ENCODE data around the gene ADAMTS12.
"Not testable (repeated sequence)": the region's sequence is repeated elsewhere in the genome, so short reads cannot be mapped to it uniquely, and the experiment has no call there.

ADAMTS12 gene

DNA sequence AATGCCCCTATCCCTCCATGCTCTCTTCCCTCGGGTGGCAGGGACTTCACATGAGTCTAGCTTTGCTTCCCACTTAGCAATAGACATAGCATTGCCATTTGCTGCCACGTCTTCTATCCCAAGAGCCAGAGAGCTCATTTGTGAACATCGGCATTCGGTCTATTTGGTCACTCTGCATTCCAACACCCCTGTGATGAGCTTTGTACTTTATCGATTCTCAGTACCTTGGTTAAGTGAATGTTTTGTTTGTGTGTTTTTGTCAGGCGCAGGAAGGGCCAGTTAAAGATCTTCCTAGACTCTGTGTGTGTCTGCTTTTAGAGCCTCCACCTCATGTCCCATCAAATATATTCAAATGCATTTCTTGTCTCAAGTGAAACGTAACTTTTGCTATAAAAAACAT is 309.4 kb downstream of the ADAMTS12 start:
- no peak for DNase-seq (ENCODE audit: low spot score)

DNA sequence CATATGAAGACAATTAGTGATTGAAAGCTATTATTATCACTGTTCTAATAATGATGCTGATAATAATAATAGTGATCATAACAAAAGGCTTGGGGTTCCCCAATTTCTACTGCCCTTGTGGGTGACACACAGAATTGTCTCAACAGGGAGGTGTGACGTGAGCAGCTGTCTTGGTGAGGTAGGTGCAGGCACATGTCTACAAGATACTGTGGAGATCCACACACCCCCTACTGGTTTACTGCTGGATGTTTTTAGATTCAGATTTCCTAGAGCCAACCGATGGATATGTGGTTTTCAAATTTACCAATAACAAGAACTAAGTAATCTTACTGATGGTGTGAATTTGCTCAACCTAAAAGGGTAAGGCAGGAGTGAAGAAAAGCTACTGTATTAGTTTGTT is 312.0 kb downstream of the ADAMTS12 start:
- no peak for DNase-seq (ENCODE audit: low spot score)

DNA sequence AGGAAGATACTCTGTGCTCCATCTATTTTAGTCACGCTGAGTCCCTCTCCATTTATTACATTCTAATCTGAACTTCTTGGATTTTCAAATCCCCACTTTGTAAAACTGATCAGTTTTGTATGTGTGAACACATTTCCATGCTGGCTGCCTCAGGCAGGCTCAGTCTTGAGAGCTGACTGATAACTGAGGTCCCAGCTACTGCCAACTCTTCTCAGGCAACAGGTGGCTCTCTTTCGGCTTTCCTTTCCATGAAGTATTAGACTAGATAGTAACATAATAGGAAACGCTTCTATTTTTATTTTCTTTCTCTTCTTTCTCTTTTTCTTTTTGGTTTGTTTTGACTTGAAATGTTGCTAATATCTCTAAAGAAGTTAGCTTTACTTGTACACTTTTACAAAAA is 312.6 kb downstream of the ADAMTS12 start:
- no peak for DNase-seq (ENCODE audit: low spot score)

DNA sequence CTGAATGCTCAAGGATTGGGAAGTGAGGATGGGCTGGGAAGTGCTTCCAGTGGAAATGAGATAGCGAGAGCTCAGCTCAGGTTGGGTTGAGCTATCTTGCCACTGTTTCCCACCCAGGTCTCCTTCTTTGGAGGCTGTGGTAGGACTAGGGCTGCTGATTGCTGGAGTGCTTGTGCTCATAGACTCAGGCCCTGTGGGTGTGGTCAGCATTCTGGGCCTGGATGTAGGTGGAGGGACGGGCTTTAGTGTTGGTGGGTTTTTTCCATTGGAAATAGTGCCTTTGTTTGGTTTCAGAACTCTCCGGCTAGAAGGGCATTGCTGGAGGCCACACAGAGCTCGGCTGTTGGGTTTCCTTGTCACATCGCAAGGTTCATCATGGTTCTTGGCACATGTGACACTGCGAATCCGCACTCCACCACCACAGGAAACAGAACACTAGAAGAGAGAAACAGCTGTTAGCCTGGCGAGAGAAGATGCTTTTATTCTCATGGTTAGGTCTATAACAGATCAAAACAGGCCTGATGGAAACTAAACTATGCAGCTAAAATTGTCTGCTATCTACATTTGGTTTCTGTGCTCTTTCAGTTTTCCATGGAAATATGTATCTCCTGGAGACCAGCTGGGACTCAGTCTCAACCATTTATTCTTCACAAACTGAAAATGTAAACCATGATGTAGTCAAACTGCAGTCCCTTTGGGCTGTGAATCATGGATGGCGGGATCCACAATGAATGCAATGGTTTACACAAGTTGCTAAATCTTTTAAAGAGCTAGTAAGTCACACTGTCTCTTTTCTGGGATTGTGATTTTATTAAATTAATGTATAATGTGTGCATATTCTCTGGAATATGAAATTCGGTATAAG is 314.8 kb downstream of the ADAMTS12 start:
- DNase-seq (ENCODE audit: low spot score), result no peak

DNA sequence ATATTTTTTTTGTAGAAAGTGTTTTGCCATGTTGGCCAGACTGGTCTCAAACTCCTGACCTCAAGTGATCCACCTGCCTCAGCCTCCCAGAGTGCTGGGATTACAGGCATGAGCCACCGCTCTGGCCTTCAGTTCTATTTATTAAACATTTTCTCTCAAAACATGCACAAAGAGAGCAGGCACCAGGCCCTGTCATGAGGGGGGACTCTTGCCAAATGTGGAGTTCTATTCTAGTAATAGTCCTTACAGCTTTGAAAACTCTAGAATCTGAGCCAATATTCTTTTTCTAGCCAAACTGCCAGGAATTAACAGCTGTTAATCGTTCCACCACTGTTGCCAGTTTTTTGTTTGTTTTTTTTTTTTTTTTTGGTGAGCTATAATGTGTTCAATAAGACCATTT is 326.5 kb downstream of the ADAMTS12 start:
- DNase-seq (ENCODE audit: low spot score), result no peak

DNA sequence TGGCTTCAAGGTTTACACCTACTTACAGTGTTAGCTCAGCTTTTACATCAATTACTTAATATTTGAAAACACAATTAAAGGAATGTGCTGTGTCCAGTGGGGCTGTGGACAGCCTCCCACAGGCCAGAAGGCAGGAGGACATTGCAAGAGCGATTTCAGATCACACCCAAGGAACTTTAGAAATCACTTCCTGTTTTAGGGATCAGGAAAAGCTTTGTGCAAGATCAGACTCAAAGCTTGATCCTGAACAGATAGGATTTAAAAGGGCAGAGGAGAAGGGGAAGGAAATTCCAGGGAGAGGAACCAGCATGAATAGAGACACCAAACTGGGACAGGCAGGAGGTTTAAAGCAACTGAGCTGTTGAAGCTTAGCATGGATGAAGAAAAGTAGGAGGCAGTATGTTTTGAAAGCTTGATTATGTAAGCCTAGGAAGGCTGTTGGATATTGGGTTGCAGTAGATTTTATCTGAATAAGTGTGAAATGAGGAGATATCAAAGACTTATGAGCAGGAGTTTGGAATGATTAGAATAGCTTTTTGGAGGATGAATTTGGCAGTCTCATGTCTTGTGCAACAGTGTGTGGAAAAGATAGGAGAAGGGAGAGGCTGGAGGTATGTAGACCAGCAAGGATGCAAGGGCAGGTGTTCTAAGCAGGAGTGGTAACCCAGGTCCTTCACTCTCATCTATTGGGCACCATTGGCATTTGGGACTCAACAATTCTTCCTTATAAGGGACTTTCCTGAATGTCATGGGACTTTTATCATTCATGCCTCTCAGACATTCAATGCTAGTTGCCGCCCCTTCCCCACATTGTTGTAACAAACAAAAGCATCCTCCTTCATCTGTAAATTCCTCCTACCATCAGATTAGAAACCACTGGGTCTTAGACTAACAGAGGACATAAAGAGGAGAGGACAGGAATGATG is 327.5 kb downstream of the ADAMTS12 start:
- no peak for DNase-seq (ENCODE audit: low spot score)

DNA sequence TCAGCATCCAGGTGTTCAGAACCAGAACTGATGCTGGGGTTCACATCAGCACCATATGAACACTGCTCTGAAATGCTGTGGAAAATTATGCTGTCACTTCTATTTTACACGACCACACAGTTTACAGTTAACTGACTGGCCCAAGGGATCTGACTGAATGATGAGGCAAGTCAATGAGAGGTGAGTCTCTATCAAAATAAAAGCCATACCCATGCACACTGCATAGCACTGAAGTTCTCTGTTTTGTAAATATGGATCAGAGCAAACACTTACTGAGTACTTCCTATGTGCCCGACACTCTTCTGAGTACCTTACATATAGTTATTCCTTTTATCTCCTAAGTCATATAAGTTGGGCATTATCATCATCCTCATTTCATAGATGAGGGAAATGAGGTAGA is 328.3 kb downstream of the ADAMTS12 start:
- DNase-seq (ENCODE audit: low spot score), result no peak

DNA sequence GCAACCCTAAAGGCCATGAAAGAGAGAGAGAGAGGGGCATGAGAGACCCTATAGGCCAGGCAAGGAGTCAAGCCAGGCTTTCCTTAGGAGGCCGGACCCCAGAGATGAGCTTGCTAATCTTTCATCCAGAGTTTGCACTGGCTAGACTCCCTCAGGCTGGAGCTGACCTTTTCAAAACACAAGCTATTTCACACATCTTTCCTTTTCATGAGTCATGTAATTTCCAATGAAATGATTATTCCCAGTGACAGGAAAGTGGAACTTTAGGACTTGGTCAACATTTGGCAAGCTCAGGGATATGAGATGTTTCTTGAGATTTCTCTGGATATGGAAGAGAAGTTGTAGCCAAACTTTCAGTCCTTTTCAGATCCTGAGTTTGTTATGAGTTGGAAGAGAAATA is 333.3 kb downstream of the ADAMTS12 start:
- DNase-seq (ENCODE audit: low spot score), result no peak

DNA sequence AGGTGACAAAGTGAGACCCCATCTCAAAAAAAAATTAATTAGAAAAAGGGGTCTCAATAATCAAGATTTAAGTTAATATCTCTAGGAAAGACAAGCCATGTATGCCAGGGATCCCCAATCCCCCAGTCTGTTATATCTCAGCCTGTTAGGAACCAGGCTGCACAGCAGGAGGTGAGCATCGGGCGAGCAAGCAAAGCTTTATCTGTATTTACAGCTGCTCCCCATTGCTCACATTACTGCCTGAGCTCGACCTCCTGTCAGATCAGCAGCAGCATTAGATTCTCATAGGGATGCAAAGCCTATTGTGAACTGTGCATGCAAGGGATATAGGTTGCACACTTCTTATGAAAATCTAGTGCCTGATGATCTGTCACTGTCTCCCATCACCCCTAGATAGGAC is 334.2 kb downstream of the ADAMTS12 start:
- DNase-seq (ENCODE audit: low spot score), result no peak

DNA sequence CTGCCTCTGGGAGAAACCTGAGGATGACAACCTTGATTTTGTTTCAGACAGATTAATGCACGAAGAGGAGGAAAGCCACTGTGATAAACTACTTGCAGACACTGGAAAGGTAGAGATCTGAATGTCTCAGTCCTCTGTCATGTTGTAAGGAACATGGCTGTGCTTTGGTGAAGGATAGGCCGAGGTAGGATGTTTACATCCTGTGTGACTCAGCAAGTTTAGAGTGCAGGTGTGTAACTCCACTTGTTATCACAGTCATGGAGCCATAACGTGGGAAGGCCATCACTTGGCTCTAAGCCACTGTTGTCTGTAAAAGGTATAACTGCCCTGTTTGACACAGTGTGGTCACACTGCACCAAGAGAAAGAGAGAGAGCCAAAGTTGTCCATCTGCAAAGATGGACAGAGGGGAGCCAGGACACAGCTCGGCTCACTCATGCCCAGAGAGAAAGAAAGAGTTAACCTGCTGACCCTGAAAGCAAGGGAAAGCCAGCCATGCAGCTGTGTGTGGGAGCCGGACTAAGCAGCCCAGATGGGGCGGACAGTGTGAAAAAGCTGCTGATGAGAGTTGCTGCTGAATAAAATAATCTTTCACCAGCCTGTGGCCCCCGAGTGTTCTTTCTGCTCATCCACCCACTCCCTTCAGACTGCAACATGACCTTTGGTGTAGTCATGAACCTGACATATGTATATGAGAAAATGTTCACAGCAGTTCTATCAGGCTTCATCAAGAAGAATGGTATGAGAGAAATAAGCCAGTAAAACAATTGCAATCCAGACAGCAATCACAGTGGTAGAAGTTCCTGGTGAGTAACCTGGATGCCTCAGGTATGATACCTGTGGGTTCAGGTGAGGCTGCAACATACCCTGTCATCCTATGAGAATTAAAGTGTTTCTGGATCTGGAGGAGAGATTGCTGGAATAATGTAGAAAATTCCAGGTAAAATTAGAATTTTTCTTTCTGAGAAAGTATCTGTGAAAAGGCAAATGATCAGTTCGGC is 335.2 kb downstream of the ADAMTS12 start:
- DNase-seq (ENCODE audit: low spot score), result no peak

DNA sequence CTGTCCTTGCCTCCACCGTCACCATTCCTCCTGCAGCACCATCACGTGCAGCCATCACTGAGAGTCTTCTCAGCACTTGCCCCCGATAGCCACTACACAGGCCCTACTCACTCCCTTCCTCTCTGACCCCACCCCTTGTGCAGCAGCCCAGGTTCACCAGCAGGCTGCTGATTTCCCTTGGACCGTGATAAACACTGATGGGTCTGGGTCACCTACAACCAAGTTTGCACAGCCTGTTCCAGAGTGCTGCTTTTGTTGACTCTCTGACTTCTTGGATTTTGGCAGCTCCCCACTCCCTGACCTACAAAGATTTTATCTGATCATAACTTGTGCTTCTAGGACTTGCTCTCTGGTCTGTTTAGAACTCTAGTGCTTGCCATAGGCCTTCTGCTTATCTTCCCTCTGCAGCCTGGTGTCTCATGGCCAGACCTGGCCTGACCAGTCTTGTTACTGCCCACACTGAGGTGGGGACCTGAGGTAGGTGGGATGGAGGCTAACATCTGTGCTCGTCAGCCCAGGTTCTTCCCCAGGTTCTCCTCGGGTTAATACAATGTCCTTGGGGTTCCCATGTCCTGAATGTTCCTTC is 341.7 kb downstream of the ADAMTS12 start:
- DNase-seq (ENCODE audit: low spot score), result no peak

DNA sequence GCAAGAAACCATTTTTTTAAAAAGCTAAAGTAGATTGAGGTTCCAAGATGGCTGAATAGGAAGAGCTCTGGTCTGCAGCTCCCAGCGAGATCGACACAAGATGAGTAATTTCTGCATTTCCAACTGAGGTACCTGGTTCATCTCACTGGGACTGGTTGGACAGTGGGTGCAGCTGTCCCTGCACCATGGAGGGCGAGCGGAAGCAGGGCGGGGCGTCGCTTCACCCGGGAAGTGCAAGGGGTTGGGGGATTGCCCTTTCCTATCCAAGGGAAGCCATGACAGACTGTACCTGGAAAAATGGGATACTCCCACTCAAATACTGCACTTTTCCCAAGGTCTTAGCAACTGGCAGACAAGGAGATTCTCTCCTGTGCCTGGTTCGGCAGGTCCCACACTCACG is 352.0 kb downstream of the ADAMTS12 start:
- not testable (repeated sequence) for DNase-seq (ENCODE audit: low spot score)

DNA sequence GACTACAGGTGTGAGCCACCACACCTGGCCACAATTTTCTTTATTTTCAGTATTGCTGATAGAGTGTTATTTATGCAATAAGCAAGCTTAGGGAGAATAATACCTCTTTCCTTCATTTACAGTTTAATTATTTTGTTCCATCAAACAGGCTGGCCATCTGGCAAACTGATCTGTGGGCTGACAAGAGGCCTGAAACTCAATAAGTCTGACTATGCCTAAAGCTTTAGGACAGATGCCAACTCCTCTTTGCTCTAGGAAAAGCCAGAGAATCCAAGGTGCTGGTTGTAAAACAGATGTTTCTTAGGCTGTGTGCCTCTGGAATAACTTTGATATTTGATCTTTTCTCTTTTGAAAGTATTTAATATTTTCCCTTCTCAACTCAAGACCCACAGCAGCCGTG is 352.6 kb downstream of the ADAMTS12 start:
- no peak for DNase-seq (ENCODE audit: low spot score)

DNA sequence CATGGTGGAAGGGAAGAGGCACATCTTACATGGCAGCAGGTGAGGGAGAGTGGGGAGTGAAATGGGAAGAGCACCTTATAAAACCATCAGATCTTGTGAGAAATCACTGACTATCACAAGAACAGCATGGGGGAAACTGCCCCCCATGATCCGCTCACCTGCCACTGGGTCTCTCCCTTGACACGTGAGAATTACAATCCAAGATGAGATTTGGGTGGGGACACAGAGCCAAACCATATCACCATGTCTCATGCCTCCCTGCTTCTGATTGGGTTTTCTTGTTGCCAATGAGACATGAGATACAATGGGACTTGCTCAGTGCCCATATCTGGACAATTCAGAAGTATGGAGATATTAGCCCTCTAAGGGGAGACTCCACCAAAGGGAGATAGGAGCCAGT is 353.6 kb downstream of the ADAMTS12 start:
- DNase-seq (ENCODE audit: low spot score), result no peak

DNA sequence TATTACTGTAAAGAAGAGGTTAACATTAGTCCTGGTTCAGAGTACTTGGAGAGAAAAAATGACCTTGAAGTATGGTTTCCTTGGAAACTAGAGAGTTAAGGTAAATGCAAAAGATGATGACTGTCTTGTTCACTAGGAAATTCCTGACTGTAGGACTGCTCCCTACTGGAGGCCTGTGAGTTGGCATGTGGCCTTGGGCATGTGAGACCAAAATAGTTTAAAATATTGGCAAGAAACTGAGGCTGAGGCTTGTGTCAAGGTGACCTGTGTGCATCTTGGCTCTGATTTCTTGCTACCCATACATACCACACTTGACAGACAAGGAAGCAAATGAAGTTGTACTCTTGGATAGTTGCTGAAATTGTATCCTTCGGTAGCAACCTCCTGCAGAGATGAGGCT is 354.6 kb downstream of the ADAMTS12 start:
- no peak for DNase-seq (ENCODE audit: low spot score)

DNA sequence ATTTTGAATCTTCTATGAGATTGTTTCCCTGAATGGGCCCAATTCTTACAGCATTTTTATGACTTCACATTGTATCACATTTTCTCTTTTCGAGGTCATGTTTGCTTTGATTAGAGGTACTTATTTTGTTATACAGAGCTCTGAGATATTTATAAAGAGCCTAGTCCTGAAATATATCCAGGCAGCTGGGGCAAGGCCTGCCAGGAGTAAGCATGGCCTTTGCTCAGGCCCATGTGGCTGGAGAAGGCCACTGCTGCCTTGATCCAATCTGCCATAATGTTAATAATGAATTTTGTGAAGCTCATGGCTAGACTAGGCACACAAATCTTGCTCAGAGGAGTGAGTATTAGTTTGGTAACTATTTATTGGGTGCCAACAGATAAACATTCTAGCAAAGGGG is 355.0 kb downstream of the ADAMTS12 start:
- no peak for DNase-seq (ENCODE audit: low spot score)

DNA sequence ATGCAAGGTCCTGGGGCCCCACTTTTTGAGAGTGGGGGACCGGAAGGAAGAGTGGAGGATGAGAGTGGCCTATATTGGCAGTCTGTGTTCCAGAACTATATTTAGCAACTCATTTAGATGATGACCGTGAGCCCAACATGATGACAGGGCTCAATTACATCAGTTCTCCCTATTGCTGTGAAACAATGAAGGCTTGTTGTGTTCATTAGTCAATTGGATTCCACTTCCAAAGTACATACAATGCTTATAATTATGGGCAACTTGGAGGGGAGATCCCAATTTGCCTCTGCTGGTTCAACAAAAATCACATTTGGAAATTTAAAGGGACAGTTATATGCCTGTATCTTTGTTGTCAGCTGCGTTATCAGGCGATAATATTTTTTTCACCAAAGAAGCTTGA is 360.0 kb downstream of the ADAMTS12 start:
- DNase-seq (ENCODE audit: low spot score), result no peak

DNA sequence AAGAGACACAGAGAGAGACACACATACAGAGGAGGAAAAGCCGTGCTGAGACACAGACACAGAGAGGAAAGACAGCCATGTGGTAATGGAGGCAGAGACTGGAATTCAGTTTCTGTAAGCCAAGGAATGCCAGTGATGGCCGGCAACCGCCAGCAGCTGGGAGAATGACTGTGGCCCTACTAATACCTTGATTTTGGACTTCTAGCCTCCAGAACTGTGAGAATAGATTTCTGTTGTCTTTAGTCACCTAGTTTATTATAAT is 360.8 kb downstream of the ADAMTS12 start:
- no peak for DNase-seq (ENCODE audit: low spot score)

DNA sequence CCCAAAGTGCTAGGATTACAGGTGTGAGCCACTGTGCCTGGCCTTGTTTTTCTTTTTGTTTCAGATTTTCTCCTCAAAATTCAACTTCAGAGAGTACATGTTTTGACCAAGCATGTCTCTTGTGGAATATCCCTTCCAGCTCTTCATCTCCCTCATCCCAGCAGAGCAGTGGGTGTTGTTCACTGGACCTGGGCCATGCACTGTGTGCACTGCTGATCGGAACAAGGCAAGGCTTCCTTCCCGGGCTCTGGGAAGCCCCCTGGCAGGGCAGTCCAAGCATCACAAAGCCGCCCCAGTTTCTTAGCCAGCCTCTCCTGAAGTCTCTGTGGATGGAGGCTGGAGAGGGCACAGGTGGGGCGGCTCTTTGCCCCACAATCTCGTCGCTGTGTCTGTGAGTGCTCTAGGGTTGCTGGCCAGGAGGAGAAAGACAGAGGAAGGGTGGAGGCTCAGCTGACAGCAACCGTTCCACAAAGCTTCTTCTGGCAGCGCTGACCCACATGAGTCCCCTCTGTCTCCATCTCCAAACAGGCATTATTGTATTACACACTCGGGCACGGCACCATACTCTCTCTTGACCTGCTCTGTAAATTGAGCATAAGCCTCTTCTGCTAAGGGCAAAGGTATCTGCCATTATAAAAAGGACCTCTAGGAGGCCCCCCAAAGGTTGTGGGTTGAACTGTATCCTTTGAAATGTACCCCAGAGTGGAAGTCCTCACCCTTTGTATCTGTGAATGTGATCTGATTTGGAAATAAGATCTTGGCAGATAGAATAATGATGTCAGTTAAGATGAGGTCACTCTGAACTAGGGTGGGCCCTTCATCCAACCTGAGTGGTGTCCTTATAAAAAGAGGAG is 361.4 kb downstream of the ADAMTS12 start:
- no peak for DNase-seq (ENCODE audit: low spot score)

DNA sequence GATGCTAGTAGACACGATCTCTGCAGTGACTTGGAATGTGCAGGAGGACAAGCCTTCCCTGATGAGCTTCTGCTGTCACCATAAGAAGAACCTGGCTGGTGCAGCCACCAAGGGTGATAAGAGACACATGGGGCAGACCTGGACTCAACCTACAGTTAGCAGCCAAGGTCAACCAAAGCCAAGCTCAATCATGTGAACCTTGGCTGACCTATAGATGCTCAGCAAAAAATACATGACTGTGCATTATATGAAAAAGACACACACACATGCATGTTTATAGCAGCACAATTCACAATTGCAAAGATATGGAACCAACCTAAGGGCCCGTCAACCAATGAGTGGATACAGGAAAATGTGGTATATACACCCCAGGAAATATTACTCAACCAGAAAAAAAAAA is 364.1 kb downstream of the ADAMTS12 start:
- DNase-seq (ENCODE audit: low spot score), result no peak

DNA sequence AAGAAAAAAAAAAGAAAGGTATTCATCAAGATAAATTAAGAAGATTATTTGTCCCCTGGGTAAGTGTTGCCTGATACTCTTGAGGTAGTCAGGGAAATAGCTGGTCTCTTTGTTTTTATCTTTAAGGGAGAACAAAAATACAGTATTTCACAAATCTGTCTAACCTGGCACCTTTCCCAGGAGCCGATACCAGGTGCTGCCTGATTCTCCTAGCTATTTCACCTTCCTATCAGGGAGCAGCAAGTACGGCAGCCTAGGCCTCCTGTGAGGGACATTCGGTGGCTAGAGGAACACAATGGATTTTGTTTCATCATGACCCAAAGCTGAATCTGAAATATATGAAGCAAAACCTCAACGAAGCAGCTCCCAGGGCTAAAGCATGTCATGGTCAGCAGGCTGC is 365.0 kb downstream of the ADAMTS12 start:
- no peak for DNase-seq (ENCODE audit: low spot score)

All from left forelimb (tissue), 1 donor.